Spleen (tissue), 11 donors: ENCODE results near the gene ARHGAP29. TPM values are rescaled to one million over a fixed set of nuclear protein-coding genes. Genes with fewer than 3 reads are reported as not detected.
A peak's percentile ranks its signal among the peaks of the same experiment; 100 is the strongest.

Source experiments
- DNase-seq: peaks from one replicate; pipeline ENCODE4 v3.0.0-alpha.2; 2020
- H3K27ac ChIP-seq, 8 donors: fragments of 200-600 bp; sonication (generic) in 7 of 8; 1 replicate in 4 of 8; 2 replicates in 4 of 8; pipeline versions ENCODE4 v1.5.0 to v1.8.0; 2016 to 2021; ENCODE audit warnings: inconsistent platforms in 4 of 8, mild to moderate bottlenecking in 4 of 8, moderate library complexity in 1 of 8
- H3K27me3 ChIP-seq, 7 donors: fragments of 200-600 bp; sonication (generic) in 6 of 7; replicated peaks in 1 of 7; 1 replicate in 4 of 7; 2 replicates in 3 of 7; pipeline versions ENCODE4 v1.5.0 to v1.8.0; 2016 to 2021; ENCODE audit warnings: inconsistent platforms in 3 of 7, mild to moderate bottlenecking in 1 of 7
- H3K36me3 ChIP-seq, 6 donors: fragments of 200-600 bp; sonication (generic) in 5 of 6; 1 replicate in 4 of 6; 2 replicates in 2 of 6; pipeline versions ENCODE4 v1.5.0 to v1.8.0; 2016 to 2021; ENCODE audit warnings: inconsistent platforms in 2 of 6
- H3K4me1 ChIP-seq, 6 donors: fragments of 200-600 bp; sonication (generic) in 5 of 6; 1 replicate in 3 of 6; 2 replicates in 3 of 6; pipeline versions ENCODE4 v1.5.0 to v1.8.0; 2016 to 2021; ENCODE audit warnings: inconsistent platforms in 3 of 6
- H3K4me3 ChIP-seq, 8 donors: fragments of 200-600 bp; sonication (generic) in 7 of 8; 1 replicate in 4 of 8; 2 replicates in 4 of 8; pipeline versions ENCODE4 v1.5.0 to v1.8.0; 2016 to 2021; ENCODE audit warnings: inconsistent platforms in 4 of 8, mild to moderate bottlenecking in 4 of 8, moderate library complexity in 2 of 8
- H3K9me3 ChIP-seq, 8 donors: fragments of 200-600 bp; sonication (generic) in 7 of 8; 1 replicate in 4 of 8; 2 replicates in 4 of 8; pipeline versions ENCODE4 v1.5.0 to v1.8.0; 2016 to 2021; ENCODE audit warnings: inconsistent platforms in 4 of 8
- POLR2A ChIP-seq, 3 donors: fragments of 450-650 bp; IDR thresholded peaks; one replicate each; pipeline ENCODE4 v1.5.1; 2017; ENCODE audit warnings: antibody characterized with exemption in 3 of 3, mild to moderate bottlenecking in 1 of 3
- POLR2AphosphoS5 ChIP-seq, 3 donors: sonication (generic); formaldehyde crosslinking; IDR thresholded peaks; one replicate each; pipeline ENCODE4 v1.5.1; 2017; ENCODE audit warnings: antibody characterized with exemption in 3 of 3
- WGBS, 5 donors: extraction: QIAGEN DNeasy Blood & Tissue Kit in 3 of 5; methylation state at CpG; one replicate each; pipeline versions ENCODE4 v1.1.5 to v1.1.7; 2013 to 2018; 5-methylcytosine and 5-hydroxymethylcytosine counted together
- intact Hi-C: fragments of 100-400 bp; cut with DNase I; formaldehyde crosslinking; loops from one replicate; pipeline ENCODE4 v1.15.0; 2023; ENCODE audit warnings: low total_unique reads
- polyA plus RNA-seq, 3 donors: library from polyadenylated mRNA; stranded (reverse); fragments of 200-250 nt; gene quantifications; one replicate each; pipeline ENCODE4 v1.2.1, GENCODE V29; 2013
- total RNA-seq, 7 donors: library from RNA; depleted of rRNA in 3 of 7; stranded (reverse); fragments of >200 nt in 3 of 7; fragmentation: NEBNext Ultra II Directional in 4 of 7; extraction: Animal tissue kit (Norgen Biotek cat#: 25700) in 4 of 7; gene quantifications; one replicate each; pipeline versions ENCODE4 v1.1.0 to v1.2.1, GENCODE V29; 2016 to 2021
- TF ChIP-seq, protein P1 (sequence below), 11 experiments: fragments of 200-600 bp in 7 of 11; fragments of 450-650 bp in 4 of 11; sonication (generic) in 4 of 11; IDR thresholded peaks in 8 of 11; conservative IDR thresholded peaks in 3 of 11; 1 replicate in 7 of 11; 2 replicates in 4 of 11; pipeline versions ENCODE4 v1.4.0 to v1.8.0; 2016 to 2021; ENCODE audit warnings: antibody characterized with exemption in 11 of 11, inconsistent platforms in 4 of 11, mild to moderate bottlenecking in 1 of 11
- donor health status: healthy with polysubstance abuse.
- donor health status: DM: no; HTN: no; CAD: no; lungs with moderate emphysema.
- donor health status: DM: no; HTN: no; CAD: no.
- donor health status: Bipolar disorder and iron deficiency.
- donor health status: healthy.
- donor health status: DM: no; HTN: no; CAD: no.
- donor health status: DM: yes; HTN: yes; CAD: no.

The ARHGAP29 gene
- total and polyA plus RNA-seq, 10 donors: 7.3 to 124 (median 71.9) TPM

DNA sequence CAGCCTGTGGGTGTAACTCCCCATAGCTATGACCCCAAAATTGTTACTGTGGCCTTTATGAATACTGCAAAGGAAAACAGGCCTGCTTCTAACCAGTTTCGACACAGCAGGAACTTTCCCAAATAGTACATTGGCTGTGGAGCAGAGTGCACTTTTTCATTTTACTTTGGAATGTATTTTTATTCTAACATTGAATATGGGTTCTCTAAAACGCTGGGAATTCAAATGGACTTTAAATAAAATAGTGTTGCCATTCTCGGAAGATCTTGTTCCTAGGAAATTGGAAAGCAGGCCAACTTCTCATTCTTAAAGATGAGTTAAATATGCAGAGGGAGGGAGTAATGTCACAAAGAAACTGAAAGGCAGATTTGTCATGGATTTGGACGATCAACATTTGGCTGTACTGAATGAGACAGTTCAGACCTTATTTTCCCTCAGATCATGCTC is 39.6 kb upstream of the ARHGAP29 start:
- TF ChIP-seq POLR2A (IDR thresholded peaks at IDR 0.05) (no peak), POLR2AphosphoS5 (IDR thresholded peaks at IDR 0.05) (no peak)
- TF ChIP-seq, protein P1, sequence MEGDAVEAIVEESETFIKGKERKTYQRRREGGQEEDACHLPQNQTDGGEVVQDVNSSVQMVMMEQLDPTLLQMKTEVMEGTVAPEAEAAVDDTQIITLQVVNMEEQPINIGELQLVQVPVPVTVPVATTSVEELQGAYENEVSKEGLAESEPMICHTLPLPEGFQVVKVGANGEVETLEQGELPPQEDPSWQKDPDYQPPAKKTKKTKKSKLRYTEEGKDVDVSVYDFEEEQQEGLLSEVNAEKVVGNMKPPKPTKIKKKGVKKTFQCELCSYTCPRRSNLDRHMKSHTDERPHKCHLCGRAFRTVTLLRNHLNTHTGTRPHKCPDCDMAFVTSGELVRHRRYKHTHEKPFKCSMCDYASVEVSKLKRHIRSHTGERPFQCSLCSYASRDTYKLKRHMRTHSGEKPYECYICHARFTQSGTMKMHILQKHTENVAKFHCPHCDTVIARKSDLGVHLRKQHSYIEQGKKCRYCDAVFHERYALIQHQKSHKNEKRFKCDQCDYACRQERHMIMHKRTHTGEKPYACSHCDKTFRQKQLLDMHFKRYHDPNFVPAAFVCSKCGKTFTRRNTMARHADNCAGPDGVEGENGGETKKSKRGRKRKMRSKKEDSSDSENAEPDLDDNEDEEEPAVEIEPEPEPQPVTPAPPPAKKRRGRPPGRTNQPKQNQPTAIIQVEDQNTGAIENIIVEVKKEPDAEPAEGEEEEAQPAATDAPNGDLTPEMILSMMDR (IDR thresholded peaks at IDR 0.05 in 8 of 11, conservative IDR thresholded peaks at IDR 0.05 in 3 of 11): no peak
- no peaks in the 10 kb centered on the region for H3K9me3 ChIP-seq
- 73 to 82% (median 79%) methylated on average over 4 of the region's 4 CpGs for WGBS, 5 donors
- peak overlapping the region in 5 of 8 donors; percentile 32 to 52 (median 41) for H3K27ac ChIP-seq
- H3K4me3 ChIP-seq: no peak overlapping the region
- no peak for DNase-seq
- H3K27me3 ChIP-seq: peaks cover 0 to 8% (median 0%) of the 10 kb centered on the region in 7 donors
- H3K4me1 ChIP-seq: peaks cover 0 to 10% (median 0%) of the 10 kb centered on the region in 6 donors
- intact Hi-C loops: no loop called here
- no peaks in the 10 kb centered on the region for H3K36me3 ChIP-seq

DNA sequence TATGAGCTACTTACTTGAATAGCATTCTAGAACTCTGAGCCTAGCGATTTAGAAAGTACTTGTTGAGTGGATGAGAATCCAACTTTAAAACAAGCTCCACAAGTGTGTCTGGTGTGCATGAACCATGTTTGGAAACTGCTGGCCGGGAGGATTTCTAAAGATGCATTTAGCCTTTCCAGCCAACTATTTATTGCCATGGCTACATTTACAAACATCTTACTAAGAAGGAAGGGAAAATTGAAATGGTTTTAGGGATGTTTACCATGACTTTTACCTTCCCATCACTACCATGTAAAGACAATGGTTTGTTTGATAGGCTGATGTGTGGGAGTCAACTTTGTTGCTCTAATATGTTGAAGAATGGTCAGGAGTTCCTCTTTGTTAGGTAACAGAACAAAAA is 37.7 kb upstream of the ARHGAP29 start:
- intact Hi-C loops: no loop called here
- no peaks in the 10 kb centered on the region for H3K36me3 ChIP-seq
- DNase-seq: no peak
- peak overlapping the region in 3 of 8 donors; percentile 13 to 30 (median 23) for H3K27ac ChIP-seq
- no peaks in the 10 kb centered on the region for H3K9me3 ChIP-seq
- H3K4me3 ChIP-seq: no peak overlapping the region
- H3K4me1 ChIP-seq: peaks cover 0 to 4% (median 0%) of the 10 kb centered on the region in 6 donors
- WGBS, 5 donors: 69 to 92% (median 82%) methylated on average over 2 of the region's 2 CpGs
- TF ChIP-seq, protein P1 (IDR thresholded peaks at IDR 0.05 in 8 of 11, conservative IDR thresholded peaks at IDR 0.05 in 3 of 11): no peak
- TF ChIP-seq POLR2A (IDR thresholded peaks at IDR 0.05): no peak
- TF ChIP-seq POLR2AphosphoS5 (IDR thresholded peaks at IDR 0.05): no peak
- peaks cover 0 to 13% (median 0%) of the 10 kb centered on the region in 7 donors for H3K27me3 ChIP-seq

DNA sequence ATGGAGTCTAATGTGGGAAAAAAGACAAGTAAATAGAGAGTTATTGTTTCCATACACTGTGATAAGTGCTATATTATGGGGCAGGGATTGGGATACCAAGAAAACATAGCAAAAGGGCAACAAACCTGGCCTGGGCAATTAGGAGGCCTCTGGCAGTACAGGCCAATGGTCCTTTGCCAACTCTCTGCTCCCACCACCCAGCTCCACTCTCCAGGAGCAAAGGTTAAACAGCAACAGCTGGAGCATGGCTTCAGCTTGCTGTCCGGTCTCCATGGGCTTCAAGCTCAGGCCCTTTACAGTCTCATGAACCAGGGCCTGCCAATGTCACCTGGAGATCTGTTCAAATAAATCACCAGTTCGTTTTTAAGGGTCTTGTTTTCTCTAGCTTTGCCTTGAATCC is 37.2 kb upstream of the ARHGAP29 start:
- peaks cover 0 to 13% (median 0%) of the 10 kb centered on the region in 7 donors for H3K27me3 ChIP-seq
- H3K36me3 ChIP-seq: no peaks in the 10 kb centered on the region
- no peak for DNase-seq
- intact Hi-C loops: no loop called here
- 42 to 69% (median 62%) methylated on average over 2 of the region's 2 CpGs for WGBS, 5 donors
- peaks cover 0 to 4% (median 0%) of the 10 kb centered on the region in 6 donors for H3K4me1 ChIP-seq
- TF ChIP-seq POLR2A (IDR thresholded peaks at IDR 0.05) (no peak), POLR2AphosphoS5 (IDR thresholded peaks at IDR 0.05) (no peak)
- TF ChIP-seq, protein P1 (IDR thresholded peaks at IDR 0.05 in 8 of 11, conservative IDR thresholded peaks at IDR 0.05 in 3 of 11): no peak
- H3K27ac ChIP-seq: peak overlapping the region in 3 of 8 donors; percentile 18 to 30 (median 23)
- H3K4me3 ChIP-seq: no peak overlapping the region
- no peaks in the 10 kb centered on the region for H3K9me3 ChIP-seq

DNA sequence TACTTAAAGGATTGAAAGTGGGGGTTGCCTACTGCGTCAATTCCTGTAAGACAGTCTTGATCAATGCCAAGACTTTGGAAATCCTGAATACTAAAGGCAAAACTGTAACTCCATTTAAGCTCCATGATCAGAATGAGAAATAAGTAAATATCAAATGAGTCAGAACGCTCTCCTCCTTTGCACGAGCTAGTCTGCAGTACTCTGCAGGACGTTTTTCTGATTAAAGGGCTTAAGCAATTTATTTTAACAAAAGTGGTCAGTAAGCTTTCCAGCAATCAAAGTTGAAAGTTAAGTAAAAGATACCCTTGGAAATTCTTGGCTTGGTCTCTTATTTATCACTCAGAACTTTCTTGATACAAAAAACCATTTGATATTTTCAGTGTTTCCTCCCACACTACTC is 35.7 kb upstream of the ARHGAP29 start:
- no peak overlapping the region for H3K27ac ChIP-seq
- no peak for DNase-seq
- H3K9me3 ChIP-seq: no peaks in the 10 kb centered on the region
- WGBS, 5 donors: 68 to 83% (median 83%) methylated on average over 4 of the region's 4 CpGs
- H3K27me3 ChIP-seq: peaks cover 0 to 13% (median 0%) of the 10 kb centered on the region in 7 donors
- intact Hi-C loops: no loop called here
- TF ChIP-seq POLR2A (IDR thresholded peaks at IDR 0.05) (no peak), POLR2AphosphoS5 (IDR thresholded peaks at IDR 0.05) (no peak)
- TF ChIP-seq, protein P1 (IDR thresholded peaks at IDR 0.05 in 8 of 11, conservative IDR thresholded peaks at IDR 0.05 in 3 of 11): no peak
- H3K4me3 ChIP-seq: no peak overlapping the region
- no peaks in the 10 kb centered on the region for H3K36me3 ChIP-seq
- H3K4me1 ChIP-seq: peaks cover 0 to 4% (median 0%) of the 10 kb centered on the region in 6 donors
